HCT116 (cell line): Measurements from ENCODE around the gene TAT. TPM values are rescaled to one million over a fixed set of nuclear protein-coding genes. Genes with fewer than 3 reads are reported as not detected.

ENCODE experiments used
- ATAC-seq: fragments of 200-7000 bp; cut with Tn5 transposase; 2 replicates; pipeline ENCODE4 v1.9.1; 2020; ENCODE audit warnings: mild to moderate bottlenecking, moderate library complexity
- BruUV-seq: library from RNA; stranded (reverse); fragments of 400-500 nt; replicated peaks from 2 replicates; lab custom pipeline; 2021; lab: Mats Ljungman, UMichigan
- CTCF ChIA-PET: fragments of 300-600 bp; sonication (Branson Sonifier 250); formaldehyde crosslinking; loops from one replicate; lab custom pipeline; 2021; ENCODE audit warnings: antibody characterized with exemption; lab: Charles Lee
- POLR2A ChIA-PET: fragments of 300-600, 350-600 bp; sonication (Branson Sonifier 250); formaldehyde crosslinking; loops from one replicate; lab custom pipeline; 2021; ENCODE audit warnings: antibody characterized with exemption; lab: Charles Lee
- RAD21 ChIA-PET, 2 experiments: fragments of 300-600 bp; sonication (Branson Sonifier 250); formaldehyde crosslinking; loops; one replicate each; lab custom pipeline; 2023; ENCODE audit warnings: low total read pairs in 2 of 2; ENCODE audit not compliant: uncharacterized antibody in 2 of 2, unreplicated experiment in 2 of 2, low non-redundant PET in 1 of 2; lab: Charles Lee
- DNase-seq: peaks from one replicate; pipeline ENCODE4 v3.0.0-alpha.2; 2010; ENCODE audit warnings: low read depth, low spot score
- H2AFZ ChIP-seq: fragments of 200-600 bp; shearing (Covaris generic), sonication (generic); 2 replicates; pipeline ENCODE4 v1.6.1; 2017; ENCODE audit warnings: low read depth, mixed run types, mixed read lengths, antibody characterized with exemption, low read length; ENCODE audit not compliant: poor library complexity, severe bottlenecking
- H3K27ac ChIP-seq: 2 replicates; pipeline ENCODE4 v1.5.1; 2012; ENCODE audit warnings: low read depth, low read length
- H3K27me3 ChIP-seq: fragments of 200-600 bp; sonication (generic); 2 replicates; pipeline ENCODE4 v1.6.1; 2016; ENCODE audit warnings: mixed run types, low read length, mixed read lengths; ENCODE audit not compliant: insufficient read depth
- H3K36me3 ChIP-seq, 2 experiments: fragments of 200-500 bp in 1 of 2; fragments of 200-600 bp in 1 of 2; sonication (Bioruptor generic) in 1 of 2; sonication (generic) in 1 of 2; 2 replicates each; pipeline versions ENCODE4 v1.5.1 to v1.6.1; 2014 to 2016; ENCODE audit warnings: low read length in 2 of 2, inconsistent platforms in 1 of 2, mixed read lengths in 1 of 2, mixed run types in 1 of 2; ENCODE audit not compliant: insufficient read depth in 2 of 2, control insufficient read depth in 1 of 2
- H3K4me1 ChIP-seq, 2 experiments: fragments of 200-600 bp in 1 of 2; sonication (generic) in 1 of 2; 2 replicates each; pipeline versions ENCODE4 v1.5.1 to v1.6.1; 2012 to 2017; ENCODE audit warnings: low read length in 2 of 2, inconsistent platforms in 1 of 2, mild to moderate bottlenecking in 1 of 2, mixed read lengths in 1 of 2, mixed run types in 1 of 2, moderate library complexity in 1 of 2; ENCODE audit not compliant: insufficient read depth in 2 of 2, control insufficient read depth in 1 of 2
- H3K4me2 ChIP-seq: fragments of 200-600 bp; sonication (generic); 2 replicates; pipeline ENCODE4 v1.6.1; 2017; ENCODE audit warnings: mixed run types, low read length, mixed read lengths
- H3K4me3 ChIP-seq, 2 experiments: fragments of 200-600 bp in 1 of 2; sonication (generic) in 1 of 2; replicated peaks in 1 of 2; 2 replicates each; pipeline ENCODE4 v1.5.1; 2011 to 2016; ENCODE audit warnings: low read length in 2 of 2, control low read depth in 1 of 2, low read depth in 1 of 2, mild to moderate bottlenecking in 1 of 2, mixed read lengths in 1 of 2, mixed run types in 1 of 2
- H3K79me2 ChIP-seq: fragments of 200-600 bp; sonication (generic); 2 replicates; pipeline ENCODE4 v1.6.1; 2017; ENCODE audit warnings: mild to moderate bottlenecking, mixed run types, low read length, moderate library complexity, mixed read lengths; ENCODE audit not compliant: insufficient read depth
- H3K9ac ChIP-seq: fragments of 200-600 bp; sonication (generic); 2 replicates; pipeline ENCODE4 v1.6.1; 2016; ENCODE audit warnings: low read length, mixed read lengths
- H3K9me2 ChIP-seq: fragments of 200-600 bp; sonication (generic), shearing (Covaris generic); 2 replicates; pipeline ENCODE4 v1.6.1; 2017; ENCODE audit warnings: mixed run types, mild to moderate bottlenecking, moderate library complexity; ENCODE audit not compliant: insufficient read depth
- H3K9me3 ChIP-seq, 2 experiments: fragments of 200-500 bp in 1 of 2; fragments of 200-600 bp in 1 of 2; sonication (Bioruptor generic) in 1 of 2; sonication (generic) in 1 of 2; 2 replicates each; pipeline ENCODE4 v1.6.1; 2014 to 2017; ENCODE audit warnings: low read length in 2 of 2, mixed read lengths in 2 of 2, inconsistent platforms in 1 of 2, low read depth in 1 of 2, mild to moderate bottlenecking in 1 of 2, mixed run types in 1 of 2, moderate library complexity in 1 of 2; ENCODE audit not compliant: control insufficient read depth in 1 of 2, insufficient read depth in 1 of 2
- H4K20me1 ChIP-seq: fragments of 200-600 bp; sonication (generic), shearing (Covaris generic); 2 replicates; pipeline ENCODE4 v1.6.1; 2017; ENCODE audit warnings: mixed run types, mild to moderate bottlenecking, moderate library complexity; ENCODE audit not compliant: insufficient read depth
- EGR1 ChIP-seq: IDR thresholded peaks from 2 replicates; pipeline ENCODE4 v1.6.1; 2012; ENCODE audit warnings: low read depth
- ELF1 ChIP-seq: IDR thresholded peaks from 2 replicates; pipeline ENCODE4 v1.6.1; 2012; ENCODE audit warnings: low read depth, borderline replicate concordance
- POLR2AphosphoS5 ChIP-seq: IDR thresholded peaks from 2 replicates; pipeline ENCODE4 v1.6.1; 2011; ENCODE audit warnings: mild to moderate bottlenecking, low read depth, low read length, moderate library complexity
- RAD21 ChIP-seq: IDR thresholded peaks from 2 replicates; pipeline ENCODE4 v1.6.1; 2012; ENCODE audit warnings: low read depth, mild to moderate bottlenecking
- TCF7L2 ChIP-seq: IDR thresholded peaks from 2 replicates; pipeline ENCODE4 v1.7.0; 2011; ENCODE audit warnings: borderline replicate concordance, inconsistent platforms; ENCODE audit not compliant: insufficient read depth, insufficient read length; ENCODE audit errors: extremely low read depth
- ZNF274 ChIP-seq: fragments of 200-500 bp; sonication (Bioruptor generic); IDR thresholded peaks from 2 replicates; pipeline ENCODE4 v1.6.1; 2014; ENCODE audit warnings: mild to moderate bottlenecking, low read depth, low read length, inconsistent platforms
- intact Hi-C: fragments of 100-400 bp; cut with micrococcal nuclease; formaldehyde crosslinking; loops from 2 replicates; pipeline ENCODE4 v1.10.0; 2022
- total RNA-seq: library from RNA; stranded (reverse); gene quantifications from one replicate; pipeline ENCODE4 v1.2.1, GENCODE V29; 2021; ENCODE audit not compliant: unreplicated experiment
- TF ChIP-seq, protein P1 (sequence below): IDR thresholded peaks from 2 replicates; pipeline ENCODE4 v1.6.1; 2012; ENCODE audit warnings: low read depth

Gene TAT
- total RNA-seq, 1 experiment from 2014 or later: 0.91 TPM

DNA sequence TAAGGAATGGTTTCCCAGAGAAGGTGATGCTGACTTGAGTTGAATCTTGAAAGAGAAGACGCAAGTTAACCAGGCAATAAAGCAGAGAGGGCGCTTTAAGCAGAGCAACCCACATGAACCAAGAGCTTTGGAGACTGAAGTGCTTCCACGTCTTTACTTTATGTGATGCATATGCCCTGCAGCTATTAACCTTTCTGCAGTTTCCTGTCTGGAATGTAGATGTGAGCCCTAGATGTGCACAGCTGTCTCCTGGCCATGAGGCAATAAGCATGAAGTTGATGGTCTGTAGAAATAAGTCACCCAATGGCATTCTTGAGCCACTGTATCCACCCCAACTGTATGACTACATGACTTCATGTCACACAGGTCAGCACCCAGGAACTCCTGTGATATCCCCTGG lies 56.3 kb downstream of the TAT start:
- Histone ChIP-seq H3K36me3 (no peaks in the 10 kb centered on the region), H3K4me3 (no peak overlapping the region), H3K27me3 (no peaks in the 10 kb centered on the region), H3K9me3 (no peaks in the 10 kb centered on the region), H3K79me2 (no peaks in the 10 kb centered on the region), H3K4me1 (peaks cover 0 to 7% of the 10 kb centered on the region in 2 experiments; a peak in 1 of 4 replicates), H3K9me2 (no peaks in the 10 kb centered on the region), H3K9ac (no peak overlapping the region), H4K20me1 (no peaks in the 10 kb centered on the region), H2AFZ (no peak overlapping the region), H3K4me2 (no peak overlapping the region), H3K27ac (no peak overlapping the region)
- RAD21 ChIA-PET: no interaction called here
- no peak for TF ChIP-seq EGR1
- TF ChIP-seq ZNF274: no peak
- no peak for TF ChIP-seq TCF7L2
- TF ChIP-seq, protein P1, sequence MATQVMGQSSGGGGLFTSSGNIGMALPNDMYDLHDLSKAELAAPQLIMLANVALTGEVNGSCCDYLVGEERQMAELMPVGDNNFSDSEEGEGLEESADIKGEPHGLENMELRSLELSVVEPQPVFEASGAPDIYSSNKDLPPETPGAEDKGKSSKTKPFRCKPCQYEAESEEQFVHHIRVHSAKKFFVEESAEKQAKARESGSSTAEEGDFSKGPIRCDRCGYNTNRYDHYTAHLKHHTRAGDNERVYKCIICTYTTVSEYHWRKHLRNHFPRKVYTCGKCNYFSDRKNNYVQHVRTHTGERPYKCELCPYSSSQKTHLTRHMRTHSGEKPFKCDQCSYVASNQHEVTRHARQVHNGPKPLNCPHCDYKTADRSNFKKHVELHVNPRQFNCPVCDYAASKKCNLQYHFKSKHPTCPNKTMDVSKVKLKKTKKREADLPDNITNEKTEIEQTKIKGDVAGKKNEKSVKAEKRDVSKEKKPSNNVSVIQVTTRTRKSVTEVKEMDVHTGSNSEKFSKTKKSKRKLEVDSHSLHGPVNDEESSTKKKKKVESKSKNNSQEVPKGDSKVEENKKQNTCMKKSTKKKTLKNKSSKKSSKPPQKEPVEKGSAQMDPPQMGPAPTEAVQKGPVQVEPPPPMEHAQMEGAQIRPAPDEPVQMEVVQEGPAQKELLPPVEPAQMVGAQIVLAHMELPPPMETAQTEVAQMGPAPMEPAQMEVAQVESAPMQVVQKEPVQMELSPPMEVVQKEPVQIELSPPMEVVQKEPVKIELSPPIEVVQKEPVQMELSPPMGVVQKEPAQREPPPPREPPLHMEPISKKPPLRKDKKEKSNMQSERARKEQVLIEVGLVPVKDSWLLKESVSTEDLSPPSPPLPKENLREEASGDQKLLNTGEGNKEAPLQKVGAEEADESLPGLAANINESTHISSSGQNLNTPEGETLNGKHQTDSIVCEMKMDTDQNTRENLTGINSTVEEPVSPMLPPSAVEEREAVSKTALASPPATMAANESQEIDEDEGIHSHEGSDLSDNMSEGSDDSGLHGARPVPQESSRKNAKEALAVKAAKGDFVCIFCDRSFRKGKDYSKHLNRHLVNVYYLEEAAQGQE: no peak
- no peak for TF ChIP-seq ELF1
- TF ChIP-seq RAD21: no peak
- no peak for TF ChIP-seq POLR2AphosphoS5
- ATAC-seq (0 out of 2 replicates have a peak, but pooled peaks have one; percentile 20), DNase-seq (no peak)
- intact Hi-C loops: no loop called here
- BruUV-seq: no TSS peak
- CTCF ChIA-PET: no interaction called here
- POLR2A ChIA-PET: no interaction called here

Other genes with a start within 250 kb of the TAT start
- 5.5 TPM for gene CALB2, start 218.4 kb downstream of the TAT start, total RNA-seq
- gene TLE7, start 135.0 kb downstream of the TAT start, total RNA-seq: not detected
- 11.1 TPM for gene ZNF23, start 114.8 kb downstream of the TAT start, total RNA-seq
- 5.4 TPM for gene ZNF19, start 87.8 kb downstream of the TAT start, total RNA-seq
- gene CHST4, start 50.7 kb downstream of the TAT start, total RNA-seq: 0.59 TPM
- 20.9 TPM for gene MARVELD3, start 49.1 kb upstream of the TAT start, total RNA-seq
- 9.0 TPM for gene PHLPP2, start 147.6 kb upstream of the TAT start, total RNA-seq
- 70.2 TPM for gene AP1G1, start 231.7 kb upstream of the TAT start, total RNA-seq